PC-3 (cell line): ENCODE results near the gene TNPO1.

Experiments used
- EZH2 ChIP-seq: fragments of 300-600 bp; sonication (generic); IDR thresholded peaks from one replicate; pipeline ENCODE4 v1.6.1; 2017; ENCODE audit warnings: antibody characterized with exemption, mild to moderate bottlenecking, low read length; ENCODE audit not compliant: unreplicated experiment
- EZH2phosphoT487 ChIP-seq: fragments of 300-600 bp; sonication (generic); IDR thresholded peaks from 2 replicates; pipeline ENCODE4 v1.6.1; 2018; ENCODE audit warnings: mild to moderate bottlenecking, antibody characterized with exemption, low read length, borderline replicate concordance
- TF ChIP-seq, protein P1 (sequence below): fragments of 300-600 bp; sonication (generic); conservative IDR thresholded peaks from 2 replicates; pipeline ENCODE4 v1.5.1; 2017; ENCODE audit warnings: antibody characterized with exemption, low read depth, mild to moderate bottlenecking, low read length

GRCh38 chr5:72947498-72947897 is 131.0 kb downstream of the TNPO1 start:
- TF ChIP-seq, protein P1, sequence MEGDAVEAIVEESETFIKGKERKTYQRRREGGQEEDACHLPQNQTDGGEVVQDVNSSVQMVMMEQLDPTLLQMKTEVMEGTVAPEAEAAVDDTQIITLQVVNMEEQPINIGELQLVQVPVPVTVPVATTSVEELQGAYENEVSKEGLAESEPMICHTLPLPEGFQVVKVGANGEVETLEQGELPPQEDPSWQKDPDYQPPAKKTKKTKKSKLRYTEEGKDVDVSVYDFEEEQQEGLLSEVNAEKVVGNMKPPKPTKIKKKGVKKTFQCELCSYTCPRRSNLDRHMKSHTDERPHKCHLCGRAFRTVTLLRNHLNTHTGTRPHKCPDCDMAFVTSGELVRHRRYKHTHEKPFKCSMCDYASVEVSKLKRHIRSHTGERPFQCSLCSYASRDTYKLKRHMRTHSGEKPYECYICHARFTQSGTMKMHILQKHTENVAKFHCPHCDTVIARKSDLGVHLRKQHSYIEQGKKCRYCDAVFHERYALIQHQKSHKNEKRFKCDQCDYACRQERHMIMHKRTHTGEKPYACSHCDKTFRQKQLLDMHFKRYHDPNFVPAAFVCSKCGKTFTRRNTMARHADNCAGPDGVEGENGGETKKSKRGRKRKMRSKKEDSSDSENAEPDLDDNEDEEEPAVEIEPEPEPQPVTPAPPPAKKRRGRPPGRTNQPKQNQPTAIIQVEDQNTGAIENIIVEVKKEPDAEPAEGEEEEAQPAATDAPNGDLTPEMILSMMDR = no peak
- TF ChIP-seq EZH2phosphoT487 (no peak), EZH2 (no peak)
